ENCODE measurements around the gene EEF2.
"Not testable (repeated sequence)": the region's sequence is repeated elsewhere in the genome, so short reads cannot be mapped to it uniquely, and the experiment has no call there.

EEF2 gene

GRCh38 chr19:4014541-4015491, 29.6 kb upstream of the EEF2 start:
- no peak for DNase-seq (ENCODE audit: low spot score)

GRCh38 chr19:4013886-4014540, 28.8 kb upstream of the EEF2 start:
- DNase-seq (ENCODE audit: low spot score) = no peak

GRCh38 chr19:4012975-4013634, 27.8 kb upstream of the EEF2 start:
- no peak for DNase-seq (ENCODE audit: low spot score)

- DNase-seq (ENCODE audit: low spot score) = no peak
Measured at GRCh38 chr19:4012092-4012974, 27.1 kb upstream of the EEF2 start.

- not testable (repeated sequence) for DNase-seq (ENCODE audit: low spot score)
Measured at GRCh38 chr19:4011430-4011829, 26.2 kb upstream of the EEF2 start.

GRCh38 chr19:4010808-4011110, 25.5 kb upstream of the EEF2 start:
- DNase-seq (ENCODE audit: low spot score) = no peak

- no peak for DNase-seq (ENCODE audit: low spot score)
Measured at GRCh38 chr19:4009990-4010807, 24.9 kb upstream of the EEF2 start.

GRCh38 chr19:4007836-4008539, 22.7 kb upstream of the EEF2 start:
- DNase-seq (ENCODE audit: low spot score) = peak; percentile 49

- peak; percentile 99 for DNase-seq (ENCODE audit: low spot score)
Measured at GRCh38 chr19:4007021-4007835, 22.0 kb upstream of the EEF2 start, which contains the start of gene PIAS4. TSS of gene PIAS4 (plus strand) at chr19:4007736. CDS start at chr19:4007761, 25 bp downstream.

- DNase-seq (ENCODE audit: low spot score) = not testable (repeated sequence)
Measured at GRCh38 chr19:4005436-4005835, 20.2 kb upstream of the EEF2 start.

- DNase-seq (ENCODE audit: low spot score) = not testable (repeated sequence)
Measured at GRCh38 chr19:4000798-4001197, 15.5 kb upstream of the EEF2 start.

GRCh38 chr19:3998667-3999412, 13.6 kb upstream of the EEF2 start:
- not testable (repeated sequence) for DNase-seq (ENCODE audit: low spot score)

- DNase-seq (ENCODE audit: low spot score) = no peak
Measured at GRCh38 chr19:3995607-3996006, 10.3 kb upstream of the EEF2 start.

- DNase-seq (ENCODE audit: low spot score) = no peak
Measured at GRCh38 chr19:3990815-3991117, 5.5 kb upstream of the EEF2 start.

GRCh38 chr19:3987619-3988371, 2.5 kb upstream of the EEF2 start:
- peak; percentile 88 for DNase-seq (ENCODE audit: low spot score)

- peak; percentile 73 for DNase-seq (ENCODE audit: low spot score)
Measured at GRCh38 chr19:3986260-3987041, 1.2 kb upstream of the EEF2 start.

GRCh38 chr19:3985643-3986259, 488 bp upstream of the EEF2 start:
- no peak for DNase-seq (ENCODE audit: low spot score)
